ENCODE data around the gene INTS11.

GRCh38 chr1:1282998-1283397 is 41.5 kb downstream of the INTS11 start:
- TF ChIP-seq POLR2A (IDR thresholded peaks at IDR 0.05; ENCODE audit: low read depth, low read length) = no peak
- no peak for TF ChIP-seq PAX5 (IDR thresholded peaks at IDR 0.05; ENCODE audit: insufficient read depth, low read length, severe bottlenecking)
- no peak for TF ChIP-seq POLR2AphosphoS5 (IDR thresholded peaks at IDR 0.05; ENCODE audit: low read depth, low read length)
- TF ChIP-seq TAF1 (IDR thresholded peaks at IDR 0.05; ENCODE audit: low read depth, low read length) = no peak
- TF ChIP-seq POU2F2 (IDR thresholded peaks at IDR 0.05; ENCODE audit: low read depth, low read length) = no peak

All from GM12891 (cell line).